Stimulated activated CD8-positive, alpha-beta memory T cell treated with anti-CD3 and anti-CD28 coated beads, Interleukin-12 subunit alpha, Interleukin-12 subunit beta, amount 100 ng/mL, for 24 hours (primary cell): Measurements from ENCODE around the gene ATP11A.
"Not testable (repeated sequence)": the region's sequence is repeated elsewhere in the genome, so short reads cannot be mapped to it uniquely, and the experiment has no call there.

Experiments
- DNase-seq: peaks from one replicate; pipeline ENCODE4 v3.0.0-alpha.2; 2020; ENCODE audit errors: extremely low read depth

Gene ATP11A

GRCh38 chr13:112881656-112882554 lies 192.1 kb downstream of the ATP11A start:
- no peak for DNase-seq

DNA sequence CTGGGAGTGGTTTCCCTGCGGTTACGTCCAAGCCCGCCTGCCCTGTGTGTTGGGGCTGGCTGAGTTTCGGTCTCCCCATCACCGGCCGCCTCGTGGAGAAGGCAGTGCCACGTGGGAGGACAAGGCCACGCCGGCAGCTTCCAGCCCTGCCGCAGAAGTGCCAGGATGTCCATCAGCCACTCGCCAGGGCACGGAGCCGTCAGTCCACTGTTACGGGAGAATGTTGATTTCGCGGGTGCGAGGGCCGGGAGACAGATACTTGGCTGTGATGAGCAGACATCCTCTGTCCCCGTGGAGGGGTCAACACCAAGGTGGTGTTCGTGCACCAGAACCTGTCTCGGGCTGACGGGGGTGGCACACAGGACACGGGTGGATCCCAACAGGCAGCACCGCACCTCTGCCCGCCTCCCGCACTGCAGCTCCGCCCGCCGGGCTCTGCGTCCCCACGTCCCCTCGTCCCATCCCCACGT lies 192.8 kb downstream of the ATP11A start:
- DNase-seq, result no peak

DNA sequence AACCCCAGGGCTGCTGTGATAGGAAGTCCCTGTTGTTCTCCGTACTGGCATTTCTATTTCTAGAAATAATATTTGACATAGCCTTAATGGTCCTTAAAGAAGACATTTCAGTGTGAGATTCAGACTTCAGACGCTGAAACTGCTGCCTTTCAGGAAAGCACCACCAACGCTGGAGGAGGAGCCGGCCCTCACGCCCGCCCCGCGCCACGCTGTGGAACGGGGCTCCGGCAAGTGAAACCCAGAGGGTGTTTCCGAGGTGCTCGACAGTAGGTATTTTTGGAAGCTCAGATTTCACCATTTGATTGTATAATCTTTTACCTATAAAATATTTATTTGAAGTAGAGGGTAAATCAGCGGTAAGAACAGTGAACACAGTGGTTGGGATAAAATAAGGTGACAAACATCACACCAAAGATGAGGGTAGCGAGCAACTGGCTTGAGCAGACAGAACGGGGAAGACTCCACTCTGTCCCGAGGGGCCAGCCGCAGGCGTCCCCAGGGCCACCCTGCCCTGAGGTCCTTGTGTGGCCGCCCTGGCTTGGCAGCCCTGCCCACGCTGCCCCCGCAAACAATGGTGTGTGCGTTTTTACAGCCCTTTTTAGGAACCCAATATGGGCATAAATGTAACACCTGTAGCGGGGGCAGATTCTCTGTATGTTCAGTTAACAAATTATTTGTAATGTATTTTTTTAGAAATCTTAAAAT lies 193.6 kb downstream of the ATP11A start:
- no peak for DNase-seq

GRCh38 chr13:112884700-112885099 lies 194.9 kb downstream of the ATP11A start:
- not testable (repeated sequence) for DNase-seq

GRCh38 chr13:112885242-112885781 lies 195.5 kb downstream of the ATP11A start:
- DNase-seq, result no peak

DNA sequence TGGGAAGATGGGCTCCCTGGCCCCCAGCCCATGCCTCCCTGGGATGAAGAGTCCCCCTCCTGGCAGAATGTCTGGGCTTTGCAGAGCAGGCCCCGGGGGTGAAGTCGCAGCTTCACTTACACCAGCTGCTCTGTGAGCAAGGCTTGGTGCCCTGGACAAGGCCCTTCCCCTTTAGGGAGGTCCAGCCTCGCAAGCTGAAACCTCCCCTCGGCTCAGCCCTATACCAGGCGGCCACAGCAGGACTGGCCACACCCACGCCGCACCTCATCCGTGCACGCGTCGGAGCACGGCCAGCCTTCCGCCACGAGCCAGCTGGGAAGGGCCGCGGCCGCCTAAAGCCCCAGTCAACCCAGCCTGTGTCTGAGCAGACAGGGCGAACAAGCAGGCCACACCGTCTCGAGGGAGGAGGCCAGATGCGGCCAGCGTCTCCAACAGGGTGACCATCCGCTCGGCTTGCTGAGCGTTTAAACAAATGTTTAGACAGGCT lies 196.0 kb downstream of the ATP11A start:
- DNase-seq, result no peak

GRCh38 chr13:112887151-112887550 lies 197.3 kb downstream of the ATP11A start:
- no peak for DNase-seq

- no peak for DNase-seq
Observed at GRCh38 chr13:112887557-112887991, 197.7 kb downstream of the ATP11A start.

- no peak for DNase-seq
Observed at GRCh38 chr13:112888238-112889111, 198.6 kb downstream of the ATP11A start.

DNA sequence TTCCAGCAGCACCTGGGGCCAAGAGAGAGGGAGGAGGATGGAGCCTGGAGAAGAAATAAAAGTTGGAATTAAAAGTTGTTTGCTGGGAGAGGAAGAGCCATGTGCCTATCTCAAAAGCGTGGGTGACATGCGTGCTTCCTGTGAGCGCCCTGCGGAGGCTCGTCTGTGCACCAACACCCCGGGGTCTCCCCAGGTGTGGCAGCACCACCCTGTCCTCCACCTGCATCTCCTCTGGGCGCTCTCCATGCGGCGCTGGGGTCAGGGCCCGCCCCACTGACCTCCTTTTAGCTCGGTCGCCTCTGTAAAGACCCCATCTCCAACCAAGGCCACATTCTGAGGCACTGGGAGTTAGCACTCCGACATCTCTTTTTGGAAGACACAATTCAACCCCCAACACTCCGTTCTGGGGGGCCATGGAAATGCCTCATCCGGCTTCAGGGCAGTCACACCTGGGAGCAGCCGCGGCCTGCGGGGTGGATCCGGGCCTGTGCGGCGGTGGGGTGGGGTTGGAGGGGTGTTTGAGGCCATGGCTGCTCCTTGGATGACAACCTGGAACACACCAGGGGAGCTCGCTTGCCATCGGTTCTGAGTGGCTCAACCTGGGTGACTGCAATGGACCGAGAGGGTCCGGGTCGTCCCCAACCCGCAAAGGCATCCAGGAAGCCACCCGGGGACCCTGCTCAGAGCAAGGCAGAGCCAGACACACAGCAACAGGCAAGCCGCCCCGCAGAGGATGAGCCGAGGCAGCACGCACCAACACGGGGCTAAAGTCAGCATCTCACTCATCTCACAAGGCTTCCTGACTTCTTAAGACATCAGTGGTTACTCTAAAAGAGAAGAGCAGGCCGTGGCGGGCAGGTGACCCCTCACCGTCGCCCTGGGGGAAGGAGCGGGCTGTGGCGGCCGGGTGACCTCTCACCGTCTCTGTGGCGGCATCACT lies 199.8 kb downstream of the ATP11A start:
- no peak for DNase-seq

GRCh38 chr13:112890316-112891145 lies 200.7 kb downstream of the ATP11A start:
- no peak for DNase-seq

GRCh38 chr13:112891477-112892401 lies 201.9 kb downstream of the ATP11A start:
- DNase-seq, result no peak

GRCh38 chr13:112892426-112893206 lies 202.8 kb downstream of the ATP11A start:
- DNase-seq, result no peak

DNA sequence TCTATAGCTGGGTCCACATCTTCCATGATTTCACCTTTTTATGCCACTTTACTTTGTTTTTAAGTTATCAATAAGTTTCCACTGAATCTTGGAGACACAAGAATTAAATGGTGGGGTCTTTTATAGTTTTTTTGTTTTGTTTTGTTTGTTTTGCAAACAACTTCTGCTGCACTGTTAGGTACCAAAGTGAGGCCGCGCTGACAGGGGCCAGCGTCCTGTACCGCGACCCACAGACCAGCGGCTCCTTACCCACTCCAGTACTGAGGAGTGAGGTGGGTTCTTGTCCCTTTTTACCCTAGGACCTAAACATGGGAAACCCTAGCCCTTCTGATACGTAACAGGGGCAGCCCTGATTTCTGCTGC lies 203.3 kb downstream of the ATP11A start:
- DNase-seq, result no peak

GRCh38 chr13:112893570-112894422 lies 204.0 kb downstream of the ATP11A start:
- no peak for DNase-seq

DNA sequence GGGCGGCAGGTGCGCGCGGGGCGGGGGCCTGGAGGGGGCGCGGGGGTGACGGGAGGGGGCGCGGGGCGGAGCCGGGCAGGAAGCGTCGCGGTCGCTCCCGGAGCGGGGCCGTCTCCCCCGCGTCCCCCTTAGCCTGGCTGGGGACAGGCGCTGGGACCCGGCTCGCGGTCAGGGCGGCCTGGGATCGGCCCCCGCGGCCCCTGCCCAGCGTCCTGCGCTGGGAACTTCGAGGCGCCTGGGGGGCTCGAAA lies 204.5 kb downstream of the ATP11A start:
- DNase-seq, result no peak
